GM23338 (cell line): Measurements from ENCODE around the gene ITGB1BP1. TPM values are rescaled to one million over a fixed set of nuclear protein-coding genes. Genes with fewer than 3 reads are reported as not detected.

Experiments used
- ATAC-seq: fragments of 200-7000 bp; cut with Tn5 transposase; 3 replicates; pipeline ENCODE4 v1.9.1; 2020
- DNase-seq: peaks from one replicate; pipeline ENCODE4 v3.0.0-alpha.2; 2015; ENCODE audit warnings: low spot score
- H2AFZ ChIP-seq: fragments of 200-600 bp; sonication (generic); 2 replicates; pipeline ENCODE4 v1.8.0; 2016; ENCODE audit warnings: antibody characterized with exemption, mild to moderate bottlenecking, moderate library complexity
- H3F3A ChIP-seq: fragments of 200-600 bp; sonication (generic); replicated peaks from 2 replicates; pipeline ENCODE4 v1.8.0; 2017; ENCODE audit warnings: antibody characterized with exemption, mixed run types, low read depth
- H3K27ac ChIP-seq: fragments of 200-600 bp; sonication (generic); 2 replicates; pipeline ENCODE4 v1.6.1; 2016; ENCODE audit warnings: low read depth
- H3K27me3 ChIP-seq: fragments of 200-600 bp; sonication (generic); 2 replicates; pipeline ENCODE4 v1.8.0; 2016; ENCODE audit warnings: mild to moderate bottlenecking, mixed run types, moderate library complexity; ENCODE audit not compliant: insufficient read depth
- H3K36me3 ChIP-seq: fragments of 200-600 bp; sonication (generic); 2 replicates; pipeline ENCODE4 v1.8.0; 2016; ENCODE audit warnings: mild to moderate bottlenecking; ENCODE audit not compliant: insufficient read depth
- H3K4me1 ChIP-seq: fragments of 200-600 bp; sonication (generic); 2 replicates; pipeline ENCODE4 v1.8.0; 2016; ENCODE audit warnings: mild to moderate bottlenecking, moderate library complexity; ENCODE audit not compliant: insufficient read depth
- H3K4me2 ChIP-seq: fragments of 200-600 bp; sonication (generic); 2 replicates; pipeline ENCODE4 v1.7.1; 2017; ENCODE audit warnings: mixed run types
- H3K4me3 ChIP-seq: fragments of 200-600 bp; sonication (generic); 2 replicates; pipeline ENCODE4 v1.6.1; 2016; ENCODE audit warnings: mixed run types
- H3K79me2 ChIP-seq: fragments of 200-600 bp; sonication (generic); replicated peaks from 2 replicates; pipeline ENCODE4 v1.8.0; 2017; ENCODE audit warnings: mild to moderate bottlenecking; ENCODE audit not compliant: insufficient read depth
- H3K9me2 ChIP-seq: fragments of 200-600 bp; sonication (generic); 2 replicates; pipeline ENCODE4 v1.8.0; 2017; ENCODE audit not compliant: insufficient read depth
- H4K20me1 ChIP-seq: fragments of 200-600 bp; sonication (generic); replicated peaks from 2 replicates; pipeline ENCODE4 v1.8.0; 2017; ENCODE audit warnings: mild to moderate bottlenecking; ENCODE audit not compliant: insufficient read depth
- H3K27ac Mint-ChIP-seq: 2 replicates; pipeline ENCODE4 v1.8.0; 2020; ENCODE audit warnings: inconsistent platforms, mild to moderate bottlenecking, moderate library complexity, mixed read lengths
- H3K27me3 Mint-ChIP-seq: 3 replicates; pipeline ENCODE4 v1.8.0; 2022; ENCODE audit warnings: low read depth, mild to moderate bottlenecking, moderate library complexity, mixed read lengths, inconsistent platforms; ENCODE audit not compliant: insufficient read depth, poor library complexity
- H3K36me3 Mint-ChIP-seq: 3 replicates; pipeline ENCODE4 v1.8.0; 2021; ENCODE audit warnings: low read depth, mild to moderate bottlenecking, inconsistent platforms, moderate library complexity, mixed read lengths
- H3K4me1 Mint-ChIP-seq: 3 replicates; pipeline ENCODE4 v1.8.0; 2020; ENCODE audit warnings: mild to moderate bottlenecking, inconsistent platforms, mixed read lengths
- H3K4me3 Mint-ChIP-seq: 3 replicates; pipeline ENCODE4 v1.8.0; 2021; ENCODE audit warnings: moderate library complexity, mild to moderate bottlenecking, inconsistent platforms, mixed read lengths
- H3K9me3 Mint-ChIP-seq: 3 replicates; pipeline ENCODE4 v1.8.0; 2020; ENCODE audit warnings: moderate library complexity, mild to moderate bottlenecking, inconsistent platforms, mixed read lengths
- CREB1 ChIP-seq: fragments of 250-450 bp; sonication (Bioruptor Pico); IDR thresholded peaks from 2 replicates; pipeline ENCODE4 v1.5.0; 2020; ENCODE audit warnings: low read depth, mild to moderate bottlenecking, moderate library complexity
- CTCF ChIP-seq, 2 experiments: fragments of 200-600 bp in 1 of 2; sonication (generic) in 1 of 2; conservative IDR thresholded peaks; 2 replicates each; pipeline versions ENCODE4 v1.5.1 to v1.6.1; 2016 to 2017; ENCODE audit warnings: antibody characterized with exemption in 2 of 2, low read depth in 2 of 2, mild to moderate bottlenecking in 2 of 2, moderate library complexity in 1 of 2
- NANOG ChIP-seq: IDR thresholded peaks from 2 replicates; pipeline ENCODE4 v1.6.1; 2016; ENCODE audit warnings: antibody characterized with exemption, borderline replicate concordance
- POLR2AphosphoS5 ChIP-seq: IDR thresholded peaks from 2 replicates; pipeline ENCODE4 v1.6.1; 2016; ENCODE audit warnings: antibody characterized with exemption, low read depth
- REST ChIP-seq: IDR thresholded peaks from one replicate; pipeline ENCODE4 v1.6.1; 2018; ENCODE audit warnings: antibody characterized with exemption; ENCODE audit not compliant: unreplicated experiment
- STAT1 ChIP-seq: IDR thresholded peaks from one replicate; pipeline ENCODE4 v1.6.1; 2016; ENCODE audit warnings: antibody characterized with exemption; ENCODE audit not compliant: unreplicated experiment
- ZNF114 ChIP-seq: fragments of 250-450 bp; sonication (Bioruptor Pico); IDR thresholded peaks from 2 replicates; pipeline ENCODE4 v1.5.0; 2020; ENCODE audit warnings: mild to moderate bottlenecking, moderate library complexity
- ZNF331 ChIP-seq: fragments of 250-450 bp; sonication (Bioruptor Pico); IDR thresholded peaks from 2 replicates; pipeline ENCODE4 v1.5.0; 2020; ENCODE audit warnings: low read depth, mild to moderate bottlenecking, moderate library complexity
- polyA plus RNA-seq: library from polyadenylated mRNA; unstranded; fragments of >200 nt; fragmentation: Nextera tagmentation; extraction: Ambion mirVana; gene quantifications from 2 replicates; pipeline ENCODE4 v1.2.1, GENCODE V29; 2016
- total RNA-seq: library from RNA; depleted of rRNA; stranded (reverse); fragments of >200 nt; shearing (Covaris generic); gene quantifications from 2 replicates; pipeline ENCODE4 v1.2.3, GENCODE V29; 2014
- TF ChIP-seq, protein P1 (sequence below): IDR thresholded peaks from 2 replicates; pipeline ENCODE4 v1.6.1; 2016; ENCODE audit warnings: antibody characterized with exemption

ITGB1BP1 gene
- total and polyA plus RNA-seq, 2 experiments from 2014 or later: 29.1 to 63.5 TPM

DNA sequence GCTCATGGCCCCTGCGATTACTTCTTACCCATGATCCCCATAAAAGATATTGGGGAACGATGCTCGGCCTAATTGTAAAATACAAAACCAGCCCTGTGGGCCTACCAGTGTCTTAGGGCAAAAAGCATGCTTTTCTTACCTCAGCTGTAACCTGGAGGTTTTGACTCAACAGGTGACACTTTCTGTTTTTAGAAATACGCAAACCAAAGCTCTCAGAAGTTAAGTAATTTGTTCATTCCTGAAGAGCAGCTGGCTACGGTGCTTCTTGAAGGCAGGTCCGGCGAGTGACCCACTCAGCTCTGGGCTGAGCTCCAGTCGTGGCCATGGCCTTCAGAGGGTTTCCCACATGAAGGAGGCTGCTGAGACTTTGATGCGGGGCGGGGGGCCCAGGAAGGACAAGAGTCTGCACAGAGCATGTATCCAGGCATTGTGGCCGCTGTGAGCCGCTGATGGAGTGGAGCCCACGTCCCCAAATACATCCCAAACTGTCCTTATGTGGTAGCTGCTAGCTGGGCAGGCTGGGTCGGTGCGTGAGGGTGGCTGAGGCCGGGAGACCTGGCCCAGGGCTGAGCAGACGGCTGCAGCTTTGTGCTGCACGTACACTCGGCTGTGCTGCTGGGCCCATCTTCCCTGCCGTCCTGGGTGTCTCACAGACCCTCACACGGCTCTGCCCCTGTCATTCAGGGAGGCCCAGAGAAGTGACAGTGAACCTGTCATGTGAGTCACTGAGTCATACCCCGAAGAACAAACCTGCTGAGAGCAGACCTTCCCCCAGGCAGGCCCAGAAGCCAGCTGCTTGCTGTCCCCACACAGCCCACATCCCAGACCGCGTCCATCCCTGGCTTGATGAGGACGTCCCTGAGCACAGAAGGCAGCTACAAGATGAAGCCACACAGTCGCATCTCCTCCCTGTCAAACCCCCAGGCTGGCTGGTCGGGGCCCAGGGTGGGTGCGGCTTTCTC, 34.1 kb downstream of the ITGB1BP1 start:
- H3K9me3 Mint-ChIP-seq: no peaks in the 10 kb centered on the region
- Histone ChIP-seq H3K4me1 (peaks cover 10% of the 10 kb centered on the region; the same call in 1 of the 2 replicates), H3K27ac (no peak overlapping the region), H2AFZ (no peak overlapping the region), H3K4me3 (no peak overlapping the region), H3K4me2 (no peak overlapping the region), H3F3A (no peaks in the 10 kb centered on the region), H3K27me3 (no peaks in the 10 kb centered on the region), H4K20me1 (no peaks in the 10 kb centered on the region), H3K9me2 (no peaks in the 10 kb centered on the region), H3K36me3 (no peaks in the 10 kb centered on the region; the same call in 1 of the 2 replicates), H3K79me2 (no peaks in the 10 kb centered on the region)
- no peak overlapping the region for H3K27ac Mint-ChIP-seq
- ATAC-seq: no peak
- DNase-seq: no peak
- peaks cover 21% of the 10 kb centered on the region for H3K36me3 Mint-ChIP-seq
- peaks cover 21% of the 10 kb centered on the region for H3K4me1 Mint-ChIP-seq
- no peaks in the 10 kb centered on the region for H3K27me3 Mint-ChIP-seq
- no peak overlapping the region for H3K4me3 Mint-ChIP-seq
- TF ChIP-seq ZNF331 (CRISPR knock-in tag) (no peak), ZNF114 (CRISPR knock-in tag) (no peak), CTCF (conservative IDR thresholded peaks at IDR 0.05; ENCODE audit: low read depth in 2 of 2) (no peak), STAT1 (no peak), NANOG (no peak), POLR2AphosphoS5 (no peak), CREB1 (no peak), REST (no peak)
- TF ChIP-seq, protein P1, sequence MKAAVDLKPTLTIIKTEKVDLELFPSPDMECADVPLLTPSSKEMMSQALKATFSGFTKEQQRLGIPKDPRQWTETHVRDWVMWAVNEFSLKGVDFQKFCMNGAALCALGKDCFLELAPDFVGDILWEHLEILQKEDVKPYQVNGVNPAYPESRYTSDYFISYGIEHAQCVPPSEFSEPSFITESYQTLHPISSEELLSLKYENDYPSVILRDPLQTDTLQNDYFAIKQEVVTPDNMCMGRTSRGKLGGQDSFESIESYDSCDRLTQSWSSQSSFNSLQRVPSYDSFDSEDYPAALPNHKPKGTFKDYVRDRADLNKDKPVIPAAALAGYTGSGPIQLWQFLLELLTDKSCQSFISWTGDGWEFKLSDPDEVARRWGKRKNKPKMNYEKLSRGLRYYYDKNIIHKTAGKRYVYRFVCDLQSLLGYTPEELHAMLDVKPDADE: no peak
